Measurements from ENCODE around the gene HDAC4. TPM values are rescaled to one million over a fixed set of nuclear protein-coding genes. Genes with fewer than 3 reads are reported as not detected.

HDAC4 gene
- total and polyA plus RNA-seq, 4 donors: 2.9 to 37.2 (median 4.4) TPM

GRCh38 chr2:239365071-239365781 lies 35.6 kb downstream of the HDAC4 start:
- no peaks in the 10 kb centered on the region for H3K27me3 ChIP-seq (ENCODE audit: control insufficient read depth in 4 of 4, insufficient read depth in 4 of 4, low read length in 3 of 4)
- TF ChIP-seq RXRA (IDR thresholded peaks at IDR 0.05) (no peak), EGR1 (IDR thresholded peaks at IDR 0.05; ENCODE audit: low read depth in 2 of 2) (no peak), NR2F2 (IDR thresholded peaks at IDR 0.05) (no peak), RAD21 (IDR thresholded peaks at IDR 0.05) (no peak), ATF3 (IDR thresholded peaks at IDR 0.05) (no peak), HNF4G (IDR thresholded peaks at IDR 0.05) (no peak), REST (IDR thresholded peaks at IDR 0.05) (no peak), FOXA1 (IDR thresholded peaks at IDR 0.05) (no peak), TAF1 (conservative IDR thresholded peaks at IDR 0.05) (no peak), HNF4A (conservative IDR thresholded peaks at IDR 0.05) (no peak), GABPA (IDR thresholded peaks at IDR 0.05 in 1 of 2, conservative IDR thresholded peaks at IDR 0.05 in 1 of 2) (no peak)
- TF ChIP-seq, protein P1, sequence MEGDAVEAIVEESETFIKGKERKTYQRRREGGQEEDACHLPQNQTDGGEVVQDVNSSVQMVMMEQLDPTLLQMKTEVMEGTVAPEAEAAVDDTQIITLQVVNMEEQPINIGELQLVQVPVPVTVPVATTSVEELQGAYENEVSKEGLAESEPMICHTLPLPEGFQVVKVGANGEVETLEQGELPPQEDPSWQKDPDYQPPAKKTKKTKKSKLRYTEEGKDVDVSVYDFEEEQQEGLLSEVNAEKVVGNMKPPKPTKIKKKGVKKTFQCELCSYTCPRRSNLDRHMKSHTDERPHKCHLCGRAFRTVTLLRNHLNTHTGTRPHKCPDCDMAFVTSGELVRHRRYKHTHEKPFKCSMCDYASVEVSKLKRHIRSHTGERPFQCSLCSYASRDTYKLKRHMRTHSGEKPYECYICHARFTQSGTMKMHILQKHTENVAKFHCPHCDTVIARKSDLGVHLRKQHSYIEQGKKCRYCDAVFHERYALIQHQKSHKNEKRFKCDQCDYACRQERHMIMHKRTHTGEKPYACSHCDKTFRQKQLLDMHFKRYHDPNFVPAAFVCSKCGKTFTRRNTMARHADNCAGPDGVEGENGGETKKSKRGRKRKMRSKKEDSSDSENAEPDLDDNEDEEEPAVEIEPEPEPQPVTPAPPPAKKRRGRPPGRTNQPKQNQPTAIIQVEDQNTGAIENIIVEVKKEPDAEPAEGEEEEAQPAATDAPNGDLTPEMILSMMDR (IDR thresholded peaks at IDR 0.05; ENCODE audit: low read depth, low read length, missing input control): no peak
- TF ChIP-seq, protein P2, sequence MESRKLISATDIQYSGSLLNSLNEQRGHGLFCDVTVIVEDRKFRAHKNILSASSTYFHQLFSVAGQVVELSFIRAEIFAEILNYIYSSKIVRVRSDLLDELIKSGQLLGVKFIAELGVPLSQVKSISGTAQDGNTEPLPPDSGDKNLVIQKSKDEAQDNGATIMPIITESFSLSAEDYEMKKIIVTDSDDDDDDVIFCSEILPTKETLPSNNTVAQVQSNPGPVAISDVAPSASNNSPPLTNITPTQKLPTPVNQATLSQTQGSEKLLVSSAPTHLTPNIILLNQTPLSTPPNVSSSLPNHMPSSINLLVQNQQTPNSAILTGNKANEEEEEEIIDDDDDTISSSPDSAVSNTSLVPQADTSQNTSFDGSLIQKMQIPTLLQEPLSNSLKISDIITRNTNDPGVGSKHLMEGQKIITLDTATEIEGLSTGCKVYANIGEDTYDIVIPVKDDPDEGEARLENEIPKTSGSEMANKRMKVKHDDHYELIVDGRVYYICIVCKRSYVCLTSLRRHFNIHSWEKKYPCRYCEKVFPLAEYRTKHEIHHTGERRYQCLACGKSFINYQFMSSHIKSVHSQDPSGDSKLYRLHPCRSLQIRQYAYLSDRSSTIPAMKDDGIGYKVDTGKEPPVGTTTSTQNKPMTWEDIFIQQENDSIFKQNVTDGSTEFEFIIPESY (IDR thresholded peaks at IDR 0.05): no peak
- TF ChIP-seq, protein P3, sequence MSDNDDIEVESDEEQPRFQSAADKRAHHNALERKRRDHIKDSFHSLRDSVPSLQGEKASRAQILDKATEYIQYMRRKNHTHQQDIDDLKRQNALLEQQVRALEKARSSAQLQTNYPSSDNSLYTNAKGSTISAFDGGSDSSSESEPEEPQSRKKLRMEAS (IDR thresholded peaks at IDR 0.05): no peak
- peaks cover 0 to 3% (median 0%) of the 10 kb centered on the region in 4 donors for H3K36me3 ChIP-seq (ENCODE audit: control insufficient read depth in 4 of 4, insufficient read depth in 3 of 4, low read depth in 1 of 4, low read length in 3 of 4)
- no peak overlapping the region for H3K27ac ChIP-seq (ENCODE audit: low read depth in 1 of 2, low read length in 2 of 2)
- peaks cover 0 to 3% (median 0%) of the 10 kb centered on the region in 4 donors for H3K4me1 ChIP-seq (ENCODE audit: control insufficient read depth in 4 of 4, insufficient read depth in 4 of 4, low read length in 3 of 4)
- DNase-seq (ENCODE audit: low spot score): no peak
- WGBS: 93% methylated on average over 11 of the region's 11 CpGs
- no peak overlapping the region for H3K9ac ChIP-seq (ENCODE audit: low read depth in 1 of 2, low read length in 2 of 2)
- H3K4me3 ChIP-seq (ENCODE audit: low read depth in 1 of 3, low read length in 3 of 3): no peak overlapping the region
- H3K9me3 ChIP-seq (ENCODE audit: control insufficient read depth in 4 of 4, low read length in 3 of 4): no peaks in the 10 kb centered on the region
